Activated CD4-positive, CD25-positive, alpha-beta regulatory T cell treated with anti-CD3 and anti-CD28 coated beads, Interleukin-2, amount 50 U/mL, for 24 hours (primary cell): Measurements from ENCODE around the gene EMP2.
"Not testable (repeated sequence)": the region's sequence is repeated elsewhere in the genome, so short reads cannot be mapped to it uniquely, and the experiment has no call there.

Experiments used
- ATAC-seq, 2 donors: fragments of 150-1000 bp; cut with Tn5 transposase; one replicate each; pipeline ENCODE4 v1.10.0; 2021; ENCODE audit warnings: mild to moderate bottlenecking in 1 of 2, moderate library complexity in 1 of 2

The EMP2 gene, protein sequence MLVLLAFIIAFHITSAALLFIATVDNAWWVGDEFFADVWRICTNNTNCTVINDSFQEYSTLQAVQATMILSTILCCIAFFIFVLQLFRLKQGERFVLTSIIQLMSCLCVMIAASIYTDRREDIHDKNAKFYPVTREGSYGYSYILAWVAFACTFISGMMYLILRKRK

DNA sequence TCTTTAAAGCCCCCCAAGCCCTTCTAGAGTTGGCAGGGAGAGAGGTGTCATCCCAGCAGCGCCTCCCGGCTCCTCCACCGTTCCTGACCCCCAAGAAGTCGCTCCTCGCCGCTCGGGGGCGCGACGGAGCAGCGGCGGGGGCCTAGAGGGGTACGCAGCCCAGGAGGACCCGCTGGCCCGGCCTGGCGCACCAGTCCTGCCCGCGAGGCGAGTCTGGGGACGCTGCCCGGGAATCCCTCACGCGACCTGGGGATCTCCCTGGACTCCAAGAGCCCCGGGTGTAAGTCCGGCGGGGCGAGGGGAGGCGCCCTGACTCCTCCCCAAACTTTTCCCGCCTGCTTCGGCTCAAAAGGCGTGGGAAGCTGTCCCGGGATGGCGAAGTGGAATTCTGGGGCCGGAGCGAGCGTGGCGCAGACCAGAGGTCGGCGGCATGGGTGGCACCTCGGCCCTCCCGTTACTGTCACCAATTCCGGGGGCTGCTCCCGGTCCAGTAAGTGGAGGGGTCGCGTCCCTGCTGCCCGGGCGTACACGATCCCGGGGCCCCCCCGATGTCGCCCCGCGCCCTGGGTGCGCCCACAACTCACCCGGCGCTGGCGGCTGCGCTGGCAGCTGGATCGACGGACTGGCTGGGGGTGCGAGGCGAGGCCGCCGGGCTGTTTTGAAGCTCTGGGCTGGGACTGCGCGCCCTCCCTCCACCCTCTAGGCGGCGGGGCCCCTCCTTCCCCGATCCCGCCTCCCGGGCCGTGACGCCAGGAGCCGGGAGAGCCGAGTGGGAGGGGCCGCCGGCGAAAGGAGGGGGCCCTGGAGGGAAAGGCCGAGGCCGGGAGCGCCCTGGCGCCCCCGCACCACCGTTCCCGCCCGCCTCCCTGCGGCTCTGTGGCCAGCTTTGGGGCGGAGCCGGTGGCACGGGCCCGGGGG, at the start of gene EMP2:
EMP2 (minus strand) TSS at position 634 of the 918 bp plus-strand sequence. CDS start 32,981 bp downstream, outside the sequence.
- no peak for ATAC-seq

DNA sequence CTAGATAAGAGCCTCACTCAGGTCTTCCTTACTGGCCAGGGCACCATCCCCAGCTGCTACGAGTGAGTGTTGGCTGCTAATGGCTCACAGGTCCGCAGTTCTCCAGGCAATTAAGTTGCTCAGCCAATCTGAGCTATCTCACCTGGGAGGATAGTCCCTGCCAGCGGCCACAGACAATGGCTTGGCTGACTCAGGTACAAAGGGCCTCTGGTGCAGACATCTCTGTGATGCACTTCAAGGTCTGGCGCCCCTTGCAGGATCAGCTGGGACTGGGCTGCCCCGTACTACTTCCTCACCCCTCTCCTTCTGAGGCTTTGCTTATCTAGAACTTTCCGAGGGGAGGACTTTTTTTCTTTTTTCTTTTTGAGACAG, 49.2 kb upstream of the EMP2 start:
- ATAC-seq: no peak

DNA sequence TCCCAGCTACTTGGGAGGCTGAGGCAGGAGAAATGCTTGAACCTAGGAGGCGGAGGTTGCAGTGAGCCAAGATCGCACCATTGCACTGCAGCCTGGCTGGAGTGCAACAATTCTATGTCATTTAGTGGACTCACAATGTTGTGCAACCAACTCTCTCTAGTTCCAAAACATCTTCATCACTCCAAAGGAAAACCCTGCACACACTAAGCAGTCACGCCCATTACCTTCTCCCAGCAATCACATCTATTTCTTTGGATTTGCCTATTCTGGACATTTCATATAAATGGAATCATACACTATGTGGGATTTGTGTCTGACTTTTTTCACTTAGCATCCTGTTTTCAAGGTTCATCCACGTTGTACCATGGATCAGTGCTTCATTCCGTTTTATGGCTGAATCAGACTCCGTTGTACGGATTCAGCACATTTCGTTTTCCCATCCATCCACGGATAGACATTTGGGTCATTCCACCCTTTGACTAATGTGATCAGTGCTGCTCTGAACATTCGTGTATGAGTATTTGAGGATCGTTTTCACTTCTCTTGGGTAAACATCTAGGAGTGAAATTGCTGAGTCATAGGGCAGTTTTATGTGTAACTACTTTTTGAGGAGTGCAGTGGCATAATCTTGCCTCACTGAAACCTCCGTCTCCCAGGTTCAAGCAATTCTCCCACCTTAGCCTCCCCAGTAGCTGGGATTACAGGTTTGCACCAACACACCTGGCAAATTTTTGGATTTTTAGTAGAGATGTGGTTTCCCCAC, 45.4 kb upstream of the EMP2 start:
- no peak for ATAC-seq

DNA sequence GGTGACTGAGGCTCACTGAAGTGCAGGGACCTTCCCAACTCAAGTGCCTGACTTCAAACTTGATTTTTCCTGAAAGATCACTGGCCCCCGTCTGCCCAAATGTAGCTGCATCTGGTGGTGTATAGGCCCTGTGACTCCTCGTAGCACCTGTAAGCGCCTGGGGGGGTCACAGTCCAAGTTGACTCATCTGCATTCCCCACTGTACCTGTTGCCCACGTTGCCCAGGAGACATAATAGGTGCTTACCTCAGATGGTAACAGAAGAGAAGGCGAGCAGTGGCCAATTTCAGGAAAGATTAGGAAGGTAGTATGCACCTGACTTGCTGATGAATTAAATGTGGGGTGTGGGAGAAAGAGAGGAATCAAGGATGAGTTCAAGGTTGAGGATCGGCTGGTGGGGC, 44.1 kb upstream of the EMP2 start:
- ATAC-seq: no peak

DNA sequence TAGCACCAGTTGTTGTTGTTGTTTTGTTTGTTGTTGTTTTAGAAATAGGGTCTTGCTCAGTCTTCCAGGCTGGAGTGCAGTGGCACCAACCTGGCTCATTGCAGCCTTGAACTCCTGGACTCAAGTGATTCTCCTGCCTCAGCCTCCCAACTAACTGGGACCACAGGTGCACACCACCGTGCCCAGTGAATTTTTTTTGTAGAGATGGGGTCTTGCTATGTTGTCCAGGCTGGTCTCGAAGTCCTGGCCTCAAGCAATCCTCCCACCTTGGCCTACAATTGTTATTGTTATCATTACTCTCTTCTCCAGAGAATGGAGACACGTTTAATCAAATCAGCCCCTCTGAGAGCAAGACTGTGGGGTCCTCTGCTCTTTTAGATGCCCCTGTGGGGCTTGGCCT, 42.7 kb upstream of the EMP2 start:
- no peak for ATAC-seq

DNA sequence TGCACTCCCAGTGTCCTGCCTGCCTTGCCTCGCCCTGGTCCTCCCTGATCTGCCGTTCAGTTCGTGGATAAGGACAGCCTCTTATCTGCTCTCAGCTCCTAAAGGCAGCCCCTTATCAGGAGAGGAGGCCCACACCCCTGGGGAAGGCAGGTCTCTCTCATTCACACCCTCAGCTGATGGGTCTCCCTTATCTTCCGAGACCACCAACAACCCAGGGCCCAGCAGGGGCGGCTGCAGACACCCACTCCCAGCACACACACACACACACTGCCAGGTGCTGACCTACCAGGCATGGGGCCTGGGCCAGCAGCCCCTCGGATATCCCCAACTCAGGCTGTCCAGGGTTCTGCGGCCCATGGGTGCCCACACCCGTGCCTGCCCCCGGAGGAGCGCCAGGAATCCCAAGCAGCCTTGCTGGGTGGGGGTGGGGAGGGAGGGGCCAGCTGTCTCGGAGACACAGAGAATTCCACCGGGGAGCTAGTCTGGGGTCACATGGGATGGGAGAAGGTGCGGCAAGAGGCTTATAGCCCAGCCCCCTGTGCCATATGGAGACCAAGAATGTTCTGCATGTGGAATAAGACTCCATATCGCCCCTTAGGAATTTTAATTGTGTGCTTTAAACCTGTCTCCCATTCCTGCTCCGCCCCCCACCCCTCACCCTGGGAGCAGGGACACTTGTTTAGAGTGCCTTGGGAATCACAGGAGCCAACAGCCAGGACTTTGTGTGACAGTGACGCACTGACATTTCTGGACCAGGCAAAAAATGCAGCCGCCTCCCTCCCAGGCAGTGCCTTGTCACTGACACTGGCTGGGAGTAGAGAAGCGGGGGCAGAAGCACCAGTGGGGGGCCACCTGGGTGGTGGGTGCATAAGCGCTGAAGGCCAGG, 41.9 kb upstream of the EMP2 start:
- ATAC-seq: no peak

DNA sequence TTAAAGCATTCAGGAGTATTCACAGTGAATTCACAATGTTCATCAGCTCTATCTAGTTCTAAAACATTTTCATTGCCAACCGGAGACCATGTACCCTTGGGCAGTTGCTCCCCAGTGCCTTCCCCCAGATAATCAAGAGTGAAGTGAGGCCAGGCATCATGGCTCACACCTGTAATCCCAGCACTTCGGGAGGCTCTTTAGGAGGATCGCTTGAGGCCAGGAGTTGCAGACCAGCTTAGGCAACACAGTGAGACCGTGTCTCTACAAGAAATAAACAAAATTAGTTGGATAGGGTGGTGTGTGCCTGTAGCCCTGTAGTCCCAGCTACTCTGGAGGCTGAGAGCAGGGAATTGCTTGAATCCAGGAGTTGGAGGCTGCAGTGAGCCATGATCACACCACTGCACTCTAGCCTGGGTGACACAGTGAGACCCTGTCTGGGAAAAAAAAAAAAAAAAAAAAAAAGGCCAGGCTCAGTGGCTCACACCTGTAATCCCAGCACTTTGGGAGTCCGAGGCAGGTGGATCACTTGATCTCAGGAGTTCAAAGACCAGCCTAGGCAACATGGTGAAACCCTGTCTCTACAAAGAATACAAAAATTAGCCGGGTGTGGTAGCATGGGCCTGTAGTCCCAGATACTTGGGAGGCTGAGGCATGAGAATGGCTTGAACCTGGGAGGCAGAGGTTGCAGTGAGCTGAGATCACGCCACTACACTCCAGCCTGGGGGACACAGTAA, 41.0 kb upstream of the EMP2 start:
- ATAC-seq: not testable (repeated sequence)

DNA sequence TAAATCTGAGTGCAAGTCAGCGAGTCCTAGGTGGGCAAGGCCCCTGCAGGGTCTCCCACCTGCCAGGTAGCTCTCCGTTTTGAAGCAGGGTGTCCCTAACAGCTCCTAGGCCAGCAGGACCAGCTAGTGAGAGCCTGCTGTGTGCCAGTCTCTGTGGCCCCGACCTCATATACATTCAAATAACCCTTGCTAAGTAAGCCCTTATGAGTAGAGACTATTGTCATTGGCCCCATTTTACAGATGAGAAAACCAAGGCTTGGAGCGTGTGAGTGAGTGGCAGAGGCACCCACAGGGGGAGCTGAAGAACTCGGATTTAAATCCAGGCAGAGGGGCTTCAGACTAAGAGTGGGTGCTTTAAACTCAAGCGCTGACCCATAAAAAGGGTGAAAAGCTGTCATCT, 39.7 kb upstream of the EMP2 start:
- no peak for ATAC-seq

DNA sequence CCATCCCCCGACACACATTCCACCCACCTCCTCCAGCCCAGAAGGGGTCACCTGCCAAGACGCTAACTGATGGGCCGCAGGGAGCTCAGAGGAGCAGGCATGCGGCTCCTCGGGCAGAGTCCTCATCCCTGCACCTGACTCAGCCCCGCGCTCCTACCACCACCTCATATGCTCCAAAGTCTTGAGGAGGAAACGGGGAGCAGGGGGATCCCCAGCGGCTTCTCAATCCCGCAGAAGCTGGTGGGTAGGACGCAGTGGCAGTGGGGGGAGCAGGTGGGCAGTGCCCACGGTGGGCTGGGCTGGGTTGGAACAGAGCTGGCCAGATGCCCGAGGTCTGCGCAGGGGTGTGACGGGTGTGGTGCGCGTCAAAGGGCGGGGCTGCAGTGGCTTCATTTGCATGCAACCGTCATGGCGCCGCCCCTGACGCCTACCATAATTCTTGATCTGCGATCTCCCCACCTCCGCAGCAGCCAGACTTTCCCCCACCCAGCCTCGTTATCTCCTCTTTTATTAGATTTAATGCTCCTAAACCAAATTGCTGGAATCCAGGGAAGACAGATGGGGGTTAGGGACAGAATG, 39.0 kb upstream of the EMP2 start:
- ATAC-seq: no peak

DNA sequence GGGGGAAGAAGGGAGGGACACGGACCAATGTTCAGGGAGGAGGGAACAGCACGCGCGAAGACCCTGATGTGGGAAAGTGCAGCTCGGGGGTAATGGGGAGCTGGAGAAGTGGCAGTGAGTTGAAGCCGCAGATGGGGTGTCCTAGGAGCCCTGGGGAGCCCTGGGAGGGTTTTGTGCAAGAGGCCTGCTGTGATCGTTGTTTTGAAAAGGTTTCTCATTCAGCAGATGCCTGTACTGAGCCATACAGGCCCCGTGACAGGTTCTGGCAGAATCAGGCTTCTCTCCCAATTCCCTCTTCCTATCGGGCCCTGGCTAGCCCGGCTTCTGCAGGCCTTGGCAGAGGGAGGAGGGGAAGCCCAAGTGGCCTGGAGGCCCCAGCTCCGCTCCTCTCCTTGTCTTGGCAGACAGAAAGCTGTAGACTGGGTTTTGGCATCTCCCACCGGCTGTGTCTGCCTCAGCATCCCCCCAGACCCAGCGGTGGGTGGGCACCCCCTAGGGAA, 38.4 kb upstream of the EMP2 start:
- no peak for ATAC-seq

DNA sequence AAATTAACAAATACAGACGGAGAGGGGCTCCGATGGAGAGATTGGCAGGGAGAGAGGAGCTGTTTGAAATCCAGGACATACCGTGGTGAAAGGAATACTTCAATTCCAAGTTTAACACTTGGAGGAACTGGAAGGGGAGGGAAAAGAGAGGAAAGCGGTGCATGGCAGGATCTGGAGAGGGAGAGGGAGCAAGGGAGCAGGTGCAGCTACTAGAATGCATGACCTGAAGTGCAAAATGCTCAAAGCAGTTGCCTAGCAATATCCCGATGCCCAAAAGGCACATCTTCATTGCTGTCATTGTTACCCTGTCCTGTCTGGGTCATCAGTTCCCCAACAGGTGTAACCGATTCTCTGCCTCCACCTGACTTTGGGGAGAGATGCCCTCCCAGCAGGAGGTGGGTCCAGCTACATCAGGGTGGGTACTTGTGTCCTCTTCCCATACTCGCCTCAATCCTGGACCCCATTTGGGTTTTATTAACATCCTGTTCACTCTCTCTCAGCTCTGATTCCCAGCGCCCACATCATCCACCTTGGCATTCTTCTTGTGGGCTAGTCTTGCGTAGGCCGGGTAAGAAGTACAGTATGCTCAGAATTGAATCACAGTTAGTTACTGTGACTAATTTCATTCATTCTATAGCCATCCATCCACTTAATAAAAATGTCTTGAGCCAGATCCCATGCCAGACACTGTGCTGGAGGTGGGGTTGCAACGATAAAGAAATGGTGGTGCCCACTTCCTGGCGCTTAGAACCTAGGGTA, 37.4 kb upstream of the EMP2 start:
- ATAC-seq: no peak

DNA sequence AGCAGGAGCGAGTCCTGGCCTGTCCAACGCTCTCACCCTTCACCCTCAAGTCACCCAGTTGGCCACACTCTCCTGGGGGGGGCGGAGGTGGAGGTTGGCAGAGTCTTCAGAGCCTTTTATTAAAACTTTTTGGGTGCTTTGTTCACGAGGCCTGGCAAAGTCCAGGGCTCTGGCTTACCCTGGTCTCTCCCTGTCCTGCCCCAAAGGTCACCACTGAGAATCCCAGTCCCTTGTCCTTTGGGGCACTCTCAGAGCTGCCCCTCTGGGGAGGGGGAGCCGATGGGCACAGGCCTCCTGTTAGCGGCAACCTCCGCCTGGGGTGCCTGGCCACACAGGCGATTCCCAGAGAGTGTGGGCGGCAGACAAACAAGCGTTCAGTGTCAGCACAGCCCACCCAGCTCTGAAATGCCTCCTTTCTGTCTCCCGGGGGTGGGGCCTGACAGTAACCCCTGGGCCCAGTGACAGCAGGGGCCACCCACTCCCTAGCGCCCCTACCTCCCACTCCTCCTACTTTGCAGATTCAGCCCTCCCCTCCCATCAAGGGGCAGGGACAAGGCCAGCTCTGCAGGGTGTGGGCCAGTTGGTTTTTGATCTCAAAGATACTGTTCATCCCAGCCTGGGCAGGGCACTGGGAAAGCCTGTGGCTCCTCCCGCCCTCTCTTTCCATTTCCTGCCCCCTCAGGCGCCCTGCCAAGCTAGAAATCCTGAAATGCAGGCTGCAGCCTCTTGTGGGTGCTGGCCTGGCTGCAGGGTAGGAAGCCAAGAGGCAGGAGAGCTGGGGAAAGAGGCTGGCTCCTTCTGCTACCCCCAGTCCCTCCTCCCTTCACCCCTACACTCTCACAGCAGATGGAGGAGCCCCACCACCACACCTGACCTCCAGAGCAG, 36.6 kb upstream of the EMP2 start:
- no peak for ATAC-seq

DNA sequence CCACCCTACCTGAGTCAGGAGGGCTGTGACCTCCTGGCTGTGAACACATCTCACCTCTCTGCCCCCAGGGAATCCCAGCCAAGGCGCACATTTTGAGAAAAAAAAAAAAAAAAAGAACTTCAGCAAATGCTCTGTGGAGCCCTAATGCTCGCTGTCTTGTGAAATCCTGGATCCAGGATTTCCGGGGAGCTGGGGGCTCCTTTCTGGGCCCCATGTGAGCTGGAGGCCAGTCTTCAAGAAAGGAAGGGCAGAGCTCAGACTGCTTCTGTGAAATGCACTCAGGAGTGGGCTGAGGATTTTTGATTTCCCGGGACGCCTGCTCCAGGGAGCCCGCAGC, 36.0 kb upstream of the EMP2 start:
- ATAC-seq: no peak

DNA sequence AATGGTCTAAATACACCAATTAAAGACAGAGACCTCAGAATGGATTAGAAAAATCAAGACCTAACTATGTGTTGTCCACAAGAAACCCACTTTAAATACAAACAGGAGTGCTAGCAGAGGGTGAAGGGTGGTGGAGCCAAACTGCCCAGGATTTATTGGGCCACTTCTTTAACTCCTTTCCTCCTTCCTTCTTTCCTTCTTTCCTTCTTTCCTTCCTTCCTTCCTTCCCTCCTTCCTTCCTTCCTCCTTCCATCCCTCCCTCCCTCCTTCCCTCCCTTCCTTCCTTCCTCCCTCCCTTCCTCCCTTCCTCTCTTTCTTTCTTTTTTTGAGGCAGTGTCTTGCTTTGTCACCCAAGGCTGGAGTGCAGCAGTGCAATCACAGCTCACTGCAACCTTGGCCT, 34.3 kb upstream of the EMP2 start:
- ATAC-seq: no peak

DNA sequence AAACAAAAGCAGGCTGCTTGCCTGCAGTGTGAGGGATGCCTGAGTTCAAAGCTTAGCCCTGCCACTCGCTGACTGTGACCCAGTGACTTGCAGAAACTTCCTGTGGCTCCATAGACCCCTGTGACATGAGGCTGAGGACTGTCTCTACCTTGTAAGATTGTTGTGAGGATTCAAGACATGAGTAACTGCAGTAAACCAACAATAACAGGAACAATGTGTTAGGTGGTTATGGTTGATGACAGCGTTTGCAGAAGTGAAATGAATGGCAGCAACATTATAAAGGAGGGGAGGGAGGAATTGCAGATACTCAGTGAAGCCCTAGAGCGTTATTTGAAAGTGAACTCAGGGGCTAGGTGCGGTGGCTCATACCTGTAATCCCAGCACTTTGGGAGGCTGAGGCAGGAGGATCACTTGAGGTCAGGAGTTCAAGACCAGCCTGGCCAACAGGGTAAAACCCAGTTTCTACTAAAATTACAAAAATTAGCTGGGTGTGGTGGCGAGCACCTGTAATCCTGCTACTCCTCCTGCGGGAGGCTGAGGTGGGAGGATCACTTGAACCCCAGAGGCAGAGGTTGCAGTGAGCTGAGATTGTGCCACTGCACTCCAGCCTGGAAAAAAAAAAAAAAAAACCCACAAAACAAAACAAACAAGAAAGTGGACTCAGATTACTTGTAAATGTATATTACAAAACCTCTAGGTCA, 33.5 kb upstream of the EMP2 start:
- no peak for ATAC-seq

DNA sequence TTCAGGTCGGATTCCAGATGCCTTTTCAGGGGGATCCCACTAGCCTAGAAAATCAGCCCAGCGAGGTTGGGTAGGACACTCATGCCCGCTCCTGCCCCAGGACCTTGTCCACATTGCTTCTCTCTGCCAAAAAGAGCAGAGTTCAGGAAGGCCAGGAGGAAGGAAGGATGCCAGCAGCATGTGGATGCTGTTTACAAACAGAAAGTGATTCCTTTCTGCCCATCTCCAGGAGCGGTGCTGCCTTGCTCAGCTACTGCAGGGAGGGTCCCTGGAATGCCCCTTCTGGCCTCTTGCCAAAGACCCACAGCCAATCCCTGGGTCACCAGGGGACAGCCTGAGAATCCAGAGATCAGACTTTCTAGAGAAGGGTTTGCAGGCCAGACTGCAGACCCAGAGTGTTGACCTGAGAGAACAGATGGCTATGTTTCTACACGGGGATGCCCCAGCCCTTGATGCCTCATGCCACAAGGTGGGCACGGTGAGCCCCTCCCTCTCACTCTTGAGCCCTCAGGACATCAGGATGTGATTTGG, 32.3 kb upstream of the EMP2 start:
- ATAC-seq: no peak

DNA sequence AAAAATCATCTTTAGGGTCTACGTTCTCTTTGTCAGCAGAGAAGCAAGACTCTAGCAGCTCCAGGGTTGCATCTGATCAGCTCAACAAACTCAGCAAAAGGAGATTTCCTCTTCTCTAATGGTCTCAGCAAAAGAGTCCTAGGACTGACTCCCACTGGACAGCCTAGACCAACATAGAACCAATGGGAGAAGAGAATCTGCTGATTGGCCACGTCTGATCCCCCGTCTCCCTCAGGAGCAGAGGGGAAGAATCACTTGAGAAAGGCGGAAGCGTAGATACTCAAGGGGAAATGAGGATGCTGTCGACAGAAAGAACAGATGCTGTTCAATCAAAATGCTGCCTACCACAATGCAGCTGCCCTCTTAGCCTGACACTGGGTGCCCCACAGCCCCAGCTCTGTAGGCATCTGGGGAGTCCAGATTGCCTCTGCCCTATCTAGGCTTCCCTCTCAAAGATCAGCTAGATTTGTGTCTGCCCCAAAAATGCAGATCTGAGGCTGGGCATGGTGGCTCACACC, 31.5 kb upstream of the EMP2 start:
- ATAC-seq: no peak

DNA sequence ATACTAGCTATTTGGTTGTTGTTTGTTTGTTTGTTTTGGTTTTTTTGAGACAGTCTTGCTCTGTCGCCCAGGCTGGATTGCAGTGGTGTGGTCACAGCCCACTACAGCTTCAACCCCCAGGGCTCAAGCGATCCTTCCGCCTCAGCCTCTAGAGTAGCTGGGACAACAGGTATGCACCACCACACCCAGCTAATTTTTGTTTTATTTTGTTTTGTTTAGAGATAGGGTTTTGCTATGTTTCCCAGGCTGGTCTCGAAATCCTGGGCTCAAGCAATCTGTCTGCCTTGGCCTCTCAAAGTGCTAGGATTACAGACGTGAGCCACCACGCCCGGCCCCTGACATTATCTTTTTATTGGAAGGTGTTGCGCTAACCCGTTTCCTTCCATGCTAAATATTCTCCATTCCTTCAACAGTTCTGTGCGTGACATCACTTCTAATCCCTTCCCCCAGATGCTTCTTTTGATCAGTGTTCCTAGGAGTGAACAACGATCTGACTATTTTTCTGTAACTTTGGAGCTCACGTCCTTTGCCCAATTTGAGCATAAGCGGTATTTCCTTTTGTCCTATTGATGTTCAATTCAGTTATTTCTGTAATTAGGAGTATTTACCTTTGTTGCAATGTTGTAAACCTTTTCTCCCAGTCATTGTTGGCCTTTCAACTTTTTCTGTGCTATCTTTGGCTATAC, 30.2 kb upstream of the EMP2 start:
- ATAC-seq: no peak
